CD14-positive monocyte (primary cell): Measurements from ENCODE around the gene KIZ. TPM values are rescaled to one million over a fixed set of nuclear protein-coding genes. Genes with fewer than 3 reads are reported as not detected.

Source experiments
- DNase-seq, 3 donors: peaks; one replicate each; pipeline ENCODE4 v3.0.0-alpha.2; 2011 to 2022
- H2AFZ ChIP-seq: 2 replicates; pipeline ENCODE4 v1.6.0; 2012; ENCODE audit warnings: mild to moderate bottlenecking, low read depth, low read length, inconsistent platforms; ENCODE audit not compliant: insufficient read depth, poor library complexity, severe bottlenecking
- H3K27ac ChIP-seq, 2 donors: 1 replicate in 1 of 2; 2 replicates in 1 of 2; pipeline ENCODE4 v1.5.1; 2012 to 2013; ENCODE audit warnings: low read length in 2 of 2, control low read depth in 1 of 2, inconsistent platforms in 1 of 2, low read depth in 1 of 2, mild to moderate bottlenecking in 1 of 2
- H3K27me3 ChIP-seq, 2 donors: one replicate each; pipeline versions ENCODE4 v1.6.0 to v1.6.1; 2011 to 2013; ENCODE audit warnings: low read length in 2 of 2; ENCODE audit not compliant: control insufficient read depth in 2 of 2, insufficient read depth in 2 of 2
- H3K36me3 ChIP-seq, 2 donors: replicated peaks in 1 of 2; 1 replicate in 1 of 2; 2 replicates in 1 of 2; pipeline versions ENCODE4 v1.5.1 to v1.6.1; 2012 to 2013; ENCODE audit warnings: low read length in 2 of 2, control low read depth in 1 of 2, inconsistent platforms in 1 of 2, mild to moderate bottlenecking in 1 of 2; ENCODE audit not compliant: insufficient read depth in 2 of 2, control insufficient read depth in 1 of 2
- H3K4me1 ChIP-seq, 2 donors: 1 replicate in 1 of 2; 2 replicates in 1 of 2; pipeline versions ENCODE4 v1.5.1 to v1.6.1; 2012 to 2013; ENCODE audit warnings: low read length in 2 of 2, control low read depth in 1 of 2, inconsistent platforms in 1 of 2, mild to moderate bottlenecking in 1 of 2, moderate library complexity in 1 of 2; ENCODE audit not compliant: insufficient read depth in 2 of 2, control insufficient read depth in 1 of 2
- H3K4me2 ChIP-seq: replicated peaks from 2 replicates; pipeline ENCODE3; 2012; ENCODE audit warnings: low read length, moderate library complexity, mild to moderate bottlenecking; ENCODE audit not compliant: poor library complexity, severe bottlenecking; ENCODE audit errors: extremely low read depth
- H3K4me3 ChIP-seq, 3 experiments: fragments of 200-600 bp in 1 of 3; sonication (generic) in 1 of 3; replicated peaks in 1 of 3; 1 replicate in 2 of 3; 2 replicates in 1 of 3; pipeline ENCODE4 v1.5.1; 2011 to 2013; ENCODE audit warnings: low read length in 3 of 3, mild to moderate bottlenecking in 3 of 3, control low read depth in 2 of 3, low read depth in 2 of 3, inconsistent platforms in 1 of 3, moderate library complexity in 1 of 3
- H3K79me2 ChIP-seq: 2 replicates; pipeline ENCODE4 v1.6.0; 2012; ENCODE audit warnings: mild to moderate bottlenecking, control low read depth, inconsistent platforms, low read length, moderate library complexity; ENCODE audit not compliant: insufficient read depth
- H3K9ac ChIP-seq: 2 replicates; pipeline ENCODE4 v1.6.0; 2017; ENCODE audit warnings: low read length, mild to moderate bottlenecking; ENCODE audit not compliant: insufficient read depth, poor library complexity, severe bottlenecking
- H3K9me3 ChIP-seq, 2 donors: replicated peaks in 1 of 2; 1 replicate in 1 of 2; 2 replicates in 1 of 2; pipeline versions ENCODE4 v1.5.1 to v1.6.1; 2012 to 2013; ENCODE audit warnings: low read length in 2 of 2, control low read depth in 1 of 2; ENCODE audit not compliant: control insufficient read depth in 1 of 2, insufficient read depth in 1 of 2
- H4K20me1 ChIP-seq: 2 replicates; pipeline ENCODE4 v1.6.0; 2012; ENCODE audit warnings: mild to moderate bottlenecking, low read length, control low read depth, moderate library complexity; ENCODE audit not compliant: insufficient read depth
- H3K27ac Mint-ChIP-seq, 7 donors: one replicate each; pipeline ENCODE4 v1.8.0; 2020; ENCODE audit warnings: mild to moderate bottlenecking in 7 of 7, mixed read lengths in 7 of 7, moderate library complexity in 6 of 7, inconsistent platforms in 2 of 7
- H3K27me3 Mint-ChIP-seq, 3 donors: one replicate each; pipeline ENCODE4 v1.8.0; 2021 to 2022; ENCODE audit warnings: low read depth in 3 of 3, mild to moderate bottlenecking in 3 of 3, mixed read lengths in 3 of 3, moderate library complexity in 3 of 3, inconsistent platforms in 1 of 3
- H3K36me3 Mint-ChIP-seq, 2 donors: one replicate each; pipeline ENCODE4 v1.8.0; 2020; ENCODE audit warnings: mixed read lengths in 2 of 2, inconsistent platforms in 1 of 2, mild to moderate bottlenecking in 1 of 2
- H3K4me1 Mint-ChIP-seq: one replicate; pipeline ENCODE4 v1.8.0; 2020; ENCODE audit warnings: mild to moderate bottlenecking, mixed read lengths
- H3K4me3 Mint-ChIP-seq, 2 donors: one replicate each; pipeline ENCODE4 v1.8.0; 2020; ENCODE audit warnings: mild to moderate bottlenecking in 2 of 2, mixed read lengths in 2 of 2, moderate library complexity in 1 of 2
- H3K9me3 Mint-ChIP-seq, 7 donors: one replicate each; pipeline ENCODE4 v1.8.0; 2020 to 2022; ENCODE audit warnings: mixed read lengths in 7 of 7, mild to moderate bottlenecking in 6 of 7, moderate library complexity in 6 of 7, inconsistent platforms in 2 of 7
- CTCF ChIP-seq: fragments of 200-600 bp; IDR thresholded peaks from one replicate; pipeline ENCODE4 v1.8.0; 2022; ENCODE audit warnings: antibody characterized with exemption, mild to moderate bottlenecking
- WGBS: methylation state at CpG from one replicate; pipeline ENCODE4 v1.1.5; 2013; ENCODE audit warnings: missing lambda C conversion rate; ENCODE audit not compliant: insufficient coverage; 5-methylcytosine and 5-hydroxymethylcytosine counted together
- intact Hi-C, 2 donors: fragments of 100-400 bp; cut with micrococcal nuclease; formaldehyde crosslinking; loops; one replicate each; pipeline versions ENCODE4 v1.15.0 to v1.15.1; 2023
- polyA plus RNA-seq, 3 donors: library from polyadenylated mRNA; depleted of rRNA in 1 of 3; unstranded in 2 of 3; stranded (reverse) in 1 of 3; fragments of 300-500 nt in 2 of 3; fragments of >200 nt in 1 of 3; fragmentation: Illumina TruSeq in 2 of 3; gene quantifications; 1 replicate in 2 of 3; 2 replicates in 1 of 3; pipeline ENCODE4 v1.2.3, GENCODE V29; 2012 to 2021

The KIZ gene
- polyA plus RNA-seq, 3 donors: 7.2 to 13.2 (median 10.2) TPM

- intact Hi-C loops: no loop called here
- no peaks in the 10 kb centered on the region for H3K27me3 ChIP-seq
- TF ChIP-seq CTCF: no peak
- peaks cover 0 to 2% of the 10 kb centered on the region in 2 donors for H3K4me1 ChIP-seq
- no CpG with 5 or more reads among the region's 3 CpGs for WGBS
- H3K36me3 ChIP-seq: peaks cover 0 to 2% of the 10 kb centered on the region in 2 donors
- Mint-ChIP-seq H3K27ac (no peak overlapping the region), H3K36me3 (peaks cover 0 to 12% of the 10 kb centered on the region in 2 donors), H3K27me3 (no peaks in the 10 kb centered on the region), H3K4me1 (peaks cover 6% of the 10 kb centered on the region), H3K9me3 (no peaks in the 10 kb centered on the region), H3K4me3 (no peak overlapping the region)
- no peak overlapping the region for H3K4me2 ChIP-seq
- no peaks in the 10 kb centered on the region for H3K79me2 ChIP-seq
- no peak for DNase-seq
- H3K9me3 ChIP-seq: no peaks in the 10 kb centered on the region
- H3K27ac ChIP-seq: no peak overlapping the region
- no peak overlapping the region for H2AFZ ChIP-seq
- H4K20me1 ChIP-seq: no peaks in the 10 kb centered on the region
- no peak overlapping the region for H3K4me3 ChIP-seq
- H3K9ac ChIP-seq: no peak overlapping the region
These were observed 19.5 kb downstream of the KIZ start for GRCh38 chr20:21145424-21145823.

- Histone ChIP-seq H3K9ac (no peak overlapping the region), H3K36me3 (peaks cover 0 to 2% of the 10 kb centered on the region in 2 donors), H3K27me3 (no peaks in the 10 kb centered on the region), H3K27ac (no peak overlapping the region), H4K20me1 (no peaks in the 10 kb centered on the region), H3K9me3 (no peaks in the 10 kb centered on the region), H3K4me2 (no peak overlapping the region), H3K79me2 (no peaks in the 10 kb centered on the region), H3K4me3 (no peak overlapping the region), H2AFZ (no peak overlapping the region), H3K4me1 (peaks cover 0 to 2% of the 10 kb centered on the region in 2 donors)
- H3K4me3 Mint-ChIP-seq: no peak overlapping the region
- 100% methylated on average over 1 of the region's 4 CpGs for WGBS
- H3K4me1 Mint-ChIP-seq: peaks cover 6% of the 10 kb centered on the region
- no peak overlapping the region for H3K27ac Mint-ChIP-seq
- DNase-seq: no peak
- TF ChIP-seq CTCF: no peak
- peaks cover 0 to 12% of the 10 kb centered on the region in 2 donors for H3K36me3 Mint-ChIP-seq
- H3K9me3 Mint-ChIP-seq: no peaks in the 10 kb centered on the region
- no peaks in the 10 kb centered on the region for H3K27me3 Mint-ChIP-seq
- intact Hi-C loops: no loop called here
These were observed 20.3 kb downstream of the KIZ start for GRCh38 chr20:21146215-21146614.
